SKM-1 treated with dmso at 0.1 percent for 144 hours (cell line): ENCODE measurements around the gene NOP14.
"Not testable (repeated sequence)": the region's sequence is repeated elsewhere in the genome, so short reads cannot be mapped to it uniquely, and the experiment has no call there.

Source experiments
- DNase-seq: peaks from one replicate; lab custom pipeline; 2025; ENCODE audit not compliant: unreplicated experiment; lab: John Stamatoyannopoulos, UW

The NOP14 gene

DNA sequence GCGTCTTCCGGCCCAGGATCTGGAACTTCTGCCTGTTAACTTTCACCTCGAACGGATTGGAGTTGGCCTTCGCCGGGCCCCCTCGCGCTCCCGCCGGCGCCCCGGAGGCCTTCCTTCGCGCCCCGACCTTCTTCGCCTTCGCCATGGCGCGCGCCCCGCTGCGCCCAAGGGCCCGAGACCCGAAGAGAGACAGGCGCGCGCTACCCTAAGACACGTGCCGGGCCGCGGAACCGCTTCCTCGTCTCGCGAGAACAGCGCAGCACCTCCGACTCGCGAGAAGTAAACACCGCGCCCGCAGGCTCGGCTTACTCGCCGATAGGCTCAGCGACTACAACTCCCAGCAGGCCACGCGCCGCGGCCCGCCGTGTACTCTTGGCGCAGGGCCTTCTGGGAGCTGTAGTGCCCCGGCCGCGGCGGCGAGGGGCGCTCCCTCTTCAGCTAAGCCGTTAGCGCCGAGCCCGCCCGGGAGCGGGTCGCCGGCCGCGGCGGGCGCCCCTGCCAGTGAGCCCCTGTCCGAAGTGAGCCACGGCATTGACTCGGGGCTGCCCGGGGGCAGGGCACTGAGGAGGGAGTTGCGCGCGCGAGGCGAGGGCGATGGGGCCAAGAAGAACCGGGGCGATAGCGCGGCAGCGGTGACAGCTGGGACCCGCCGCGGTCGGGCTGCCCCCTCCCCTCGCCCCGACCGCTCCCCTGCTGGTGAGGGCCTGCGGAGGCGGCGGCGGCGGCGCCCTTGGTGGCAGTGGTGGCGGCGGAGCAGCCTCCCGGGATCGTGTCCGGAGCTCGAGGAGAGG lies at the start of gene NOP14, which contains the start of gene GRK4:
NOP14 (minus strand) TSS at position 232 of the 791 bp plus-strand sequence; CDS start at position 145, 87 bp downstream.
GRK4 (plus strand) TSS at position 397 of the 791 bp plus-strand sequence. CDS start 500 bp downstream, outside the sequence.
- peak; percentile 99 for DNase-seq

DNA sequence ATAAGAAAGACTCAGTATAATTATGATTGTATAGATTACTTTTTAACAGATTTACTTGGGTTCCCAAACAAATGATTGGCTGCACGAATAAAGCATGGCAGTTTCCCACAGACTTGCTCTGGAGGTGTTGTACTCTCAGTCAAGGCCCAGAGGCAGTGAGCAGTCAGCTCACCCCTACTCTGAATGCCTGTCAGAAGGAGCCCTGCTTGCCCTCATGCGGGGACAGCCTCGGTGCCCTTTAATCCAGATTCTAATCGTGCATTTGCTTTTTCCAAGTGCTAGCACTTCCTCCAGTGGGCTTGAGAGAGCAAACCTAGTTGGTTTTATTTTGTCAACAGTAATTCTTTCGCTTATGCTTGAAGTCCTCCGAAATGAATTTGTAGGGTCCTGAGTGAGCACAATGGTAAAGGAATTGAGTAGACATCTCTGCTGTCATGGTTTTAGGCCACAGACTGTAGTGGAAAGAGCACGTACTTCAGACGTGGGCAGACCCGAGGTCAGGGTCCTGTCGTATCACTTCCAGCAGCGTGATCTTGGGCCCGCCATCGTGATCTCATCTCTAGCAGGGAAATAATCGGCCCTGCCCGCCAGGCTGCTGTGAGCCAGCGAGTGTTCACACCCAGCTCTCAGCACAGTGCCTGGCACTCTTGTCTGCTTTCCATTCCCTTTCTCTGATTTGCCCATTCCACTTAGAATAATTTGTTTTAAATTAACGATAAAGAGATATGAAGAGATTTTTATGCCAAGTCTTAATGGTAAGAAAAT lies 48.4 kb upstream of the NOP14 start:
- DNase-seq: no peak

DNA sequence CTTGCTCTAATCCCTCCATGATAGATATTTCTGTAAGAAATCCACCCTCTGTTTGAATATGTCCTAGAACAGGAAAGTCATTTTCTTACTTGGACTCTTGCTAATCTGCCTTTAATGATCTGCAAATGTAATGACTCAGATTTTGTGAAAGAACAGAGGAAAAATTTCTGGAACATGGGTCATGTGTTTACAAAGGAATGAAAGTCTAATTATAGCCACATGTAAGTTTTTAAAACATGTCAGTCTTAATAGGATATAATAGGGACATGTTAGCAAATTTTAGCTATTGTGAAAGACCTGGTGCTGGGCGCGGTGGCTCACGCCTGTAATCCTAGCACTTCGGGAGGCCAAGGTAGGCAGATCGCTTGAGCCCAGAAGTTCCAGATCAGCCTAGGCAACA lies 47.8 kb upstream of the NOP14 start:
- DNase-seq: no peak

- DNase-seq: no peak
Observed at GRCh38 chr4:3010577-3010976, 47.4 kb upstream of the NOP14 start.

DNA sequence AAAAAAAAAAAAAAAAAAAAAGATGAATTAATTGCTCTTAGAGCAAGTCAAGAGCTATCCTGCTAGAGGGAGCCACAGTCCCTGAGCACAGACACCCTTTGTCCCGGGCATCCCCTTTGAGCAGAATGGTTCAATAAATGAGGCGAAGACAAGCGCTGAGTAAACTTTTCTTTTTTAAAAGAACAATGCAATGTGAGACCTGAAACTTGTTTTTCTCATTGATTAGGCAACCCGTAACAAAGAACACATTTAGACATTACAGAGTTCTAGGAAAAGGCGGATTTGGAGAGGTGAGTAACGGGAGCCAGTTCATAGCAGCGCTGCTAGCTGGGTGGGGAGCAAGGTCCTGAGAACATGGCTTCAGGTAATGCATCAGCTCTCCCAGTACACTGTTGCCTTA lies 46.2 kb upstream of the NOP14 start:
- no peak for DNase-seq

- no peak for DNase-seq
Observed at GRCh38 chr4:3007724-3008123, 44.5 kb upstream of the NOP14 start.

DNA sequence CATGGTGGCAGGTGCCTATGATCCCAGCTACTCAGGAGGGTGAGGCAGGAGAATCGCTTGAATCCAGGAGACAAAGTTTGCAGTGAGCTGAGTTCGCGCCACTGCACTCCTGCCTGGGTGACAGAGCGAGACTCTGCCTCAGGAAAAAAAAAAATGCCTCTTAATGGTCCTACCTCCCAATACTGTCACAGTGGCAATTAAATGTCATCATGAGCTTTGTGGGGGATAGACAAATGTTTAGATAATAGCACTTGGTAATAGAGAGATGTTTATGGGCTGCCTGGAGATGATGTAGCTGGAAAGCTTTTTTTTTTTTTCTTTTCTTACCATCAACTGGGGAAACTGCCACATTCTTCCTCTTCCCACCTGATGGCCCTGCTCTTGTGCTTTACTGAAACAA lies 33.2 kb upstream of the NOP14 start:
- no peak for DNase-seq

DNA sequence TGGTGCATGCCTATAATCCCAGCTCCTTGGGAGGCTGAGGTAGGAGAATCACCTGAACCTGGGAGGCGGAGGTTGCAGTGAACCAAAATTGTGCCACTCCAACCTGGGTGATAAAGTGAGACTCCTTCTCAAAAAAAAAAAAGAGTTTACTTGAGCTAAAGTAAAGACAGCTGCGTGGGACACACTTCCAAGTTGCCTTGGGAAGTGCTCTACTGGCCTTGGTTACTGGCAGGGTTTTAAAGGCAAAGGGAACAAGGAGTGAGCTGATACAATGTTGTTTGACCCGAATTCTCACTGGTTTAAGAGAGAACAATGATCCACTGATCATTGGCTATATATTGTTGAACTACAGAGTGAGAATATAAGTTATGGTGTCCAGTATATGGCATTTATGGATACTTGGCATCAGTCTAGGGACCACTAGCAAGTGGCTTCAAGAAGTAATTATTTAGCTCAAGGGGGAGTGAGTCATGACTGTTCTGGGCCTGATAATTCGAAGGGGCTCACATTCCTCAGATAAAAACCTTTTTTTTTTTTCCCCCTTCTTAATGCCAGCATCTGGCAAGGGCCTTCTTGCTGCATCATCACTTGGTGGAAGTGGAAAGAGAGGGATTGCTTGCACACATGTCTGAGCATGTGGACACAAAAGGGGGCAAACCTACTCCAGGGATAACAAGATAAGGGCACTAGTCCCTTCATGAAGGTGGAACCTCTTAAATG lies 32.5 kb upstream of the NOP14 start:
- DNase-seq: no peak

GRCh38 chr4:2994917-2995316 lies 31.7 kb upstream of the NOP14 start:
- DNase-seq: no peak

DNA sequence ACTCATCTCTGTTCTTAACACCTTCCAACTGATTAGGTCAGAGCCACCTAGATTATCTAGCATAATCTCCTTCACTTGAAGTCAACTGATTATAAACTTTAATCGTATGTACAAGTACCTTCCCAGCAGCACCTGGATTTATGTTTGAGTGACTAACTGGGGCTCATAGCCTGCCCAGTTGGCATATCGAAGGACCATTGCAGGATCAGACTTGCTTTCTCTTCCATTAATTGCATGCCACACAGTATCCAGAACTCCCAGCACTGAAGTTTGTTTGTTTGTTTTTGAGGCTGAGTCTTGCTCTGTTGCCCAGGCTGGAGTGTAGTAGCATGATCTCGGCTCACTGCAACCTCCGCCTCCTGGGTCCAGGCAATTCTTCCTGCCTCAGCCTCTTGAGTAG lies 28.0 kb upstream of the NOP14 start:
- no peak for DNase-seq

GRCh38 chr4:2983715-2984114 lies 20.5 kb upstream of the NOP14 start:
- DNase-seq: not testable (repeated sequence)

GRCh38 chr4:2982012-2982411 lies 18.8 kb upstream of the NOP14 start:
- DNase-seq: no peak

DNA sequence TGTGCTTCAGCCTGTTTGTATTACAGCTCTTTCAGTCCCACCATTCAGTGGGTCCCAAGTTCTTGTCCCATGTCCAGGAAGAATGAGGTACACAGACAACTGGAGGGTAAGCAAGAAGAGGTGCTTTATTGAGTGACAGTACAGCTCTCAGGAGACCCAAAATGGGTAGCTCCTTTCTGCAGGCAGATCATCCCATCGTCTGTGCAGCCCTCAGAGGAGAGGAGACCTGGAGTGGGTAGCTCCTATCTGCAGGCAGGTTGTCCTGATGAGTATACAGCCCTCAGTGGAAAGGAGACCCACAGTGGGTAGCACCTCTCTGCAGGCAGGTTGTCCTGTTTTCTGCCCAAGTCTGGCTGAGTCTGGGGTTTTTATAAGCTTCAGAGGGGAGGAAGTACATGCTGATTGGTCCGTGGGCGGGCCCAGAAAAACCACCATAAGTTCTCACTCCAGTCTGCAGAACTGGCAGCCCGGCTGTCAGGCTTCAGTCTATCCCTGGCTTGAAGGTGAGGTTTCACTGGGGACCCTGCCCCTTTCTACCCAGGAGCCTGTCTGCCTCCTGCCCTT lies 18.1 kb upstream of the NOP14 start:
- DNase-seq: no peak

GRCh38 chr4:2977211-2978088 lies 14.2 kb upstream of the NOP14 start:
- DNase-seq: no peak

DNA sequence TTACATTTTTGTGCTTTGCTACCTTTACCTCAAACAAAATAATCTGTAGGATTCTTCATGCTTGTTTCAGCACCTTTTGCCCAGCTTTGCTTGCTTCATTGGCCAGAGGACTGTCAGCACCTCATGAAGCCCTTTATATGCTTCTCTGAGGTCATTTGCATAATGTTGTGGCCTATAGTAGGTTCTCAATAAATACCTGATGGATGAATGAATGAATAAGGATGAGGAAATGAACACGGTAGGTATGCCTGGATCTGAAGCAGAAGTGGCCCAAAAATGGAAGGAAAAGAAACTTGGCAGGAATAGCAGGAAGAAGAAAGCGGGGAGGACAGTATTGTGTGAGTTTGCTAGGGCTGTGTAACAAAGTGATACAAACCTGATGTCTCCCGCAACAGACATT lies 8.1 kb upstream of the NOP14 start:
- no peak for DNase-seq

DNA sequence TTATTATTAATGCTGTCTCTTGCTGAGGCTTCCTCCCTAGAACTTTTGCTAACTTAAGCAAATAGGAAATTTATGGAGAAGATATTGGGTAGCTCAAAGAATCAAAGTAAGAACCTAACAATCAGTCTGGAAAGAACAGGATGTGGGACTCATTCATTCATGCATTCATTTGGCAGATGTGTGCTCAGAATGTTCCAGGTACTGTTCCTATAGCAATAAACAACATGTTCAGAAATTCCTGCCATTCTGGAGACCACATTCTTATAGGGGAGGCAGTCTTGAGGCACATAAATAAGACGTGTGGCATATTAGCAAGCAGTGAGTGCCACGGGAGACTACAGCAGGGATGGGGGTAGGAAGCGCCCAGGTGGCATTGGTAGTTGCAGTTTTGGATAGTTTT lies 5.2 kb upstream of the NOP14 start:
- DNase-seq: no peak

DNA sequence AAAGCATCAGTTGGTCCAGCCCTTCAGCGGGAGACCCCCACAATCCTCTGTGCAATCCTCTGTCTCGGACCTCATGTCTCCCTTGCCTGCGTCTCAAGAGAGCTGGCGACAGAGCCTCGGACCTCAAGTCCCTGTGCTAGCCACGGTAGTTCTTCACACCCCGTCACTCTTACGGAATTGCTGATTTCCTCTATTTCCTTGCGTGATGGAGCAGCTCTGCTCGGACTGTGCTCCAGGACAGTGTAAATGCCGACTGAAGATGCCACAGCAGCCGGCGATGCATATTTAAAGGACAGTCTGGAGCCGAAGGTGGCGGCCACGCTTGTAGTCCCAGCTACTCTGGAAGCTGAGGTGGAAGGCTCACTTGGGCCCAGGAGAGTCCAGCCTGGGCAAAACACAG lies 2.1 kb upstream of the NOP14 start:
- no peak for DNase-seq

GRCh38 chr4:2964706-2965258 lies 1.6 kb upstream of the NOP14 start:
- DNase-seq: no peak

DNA sequence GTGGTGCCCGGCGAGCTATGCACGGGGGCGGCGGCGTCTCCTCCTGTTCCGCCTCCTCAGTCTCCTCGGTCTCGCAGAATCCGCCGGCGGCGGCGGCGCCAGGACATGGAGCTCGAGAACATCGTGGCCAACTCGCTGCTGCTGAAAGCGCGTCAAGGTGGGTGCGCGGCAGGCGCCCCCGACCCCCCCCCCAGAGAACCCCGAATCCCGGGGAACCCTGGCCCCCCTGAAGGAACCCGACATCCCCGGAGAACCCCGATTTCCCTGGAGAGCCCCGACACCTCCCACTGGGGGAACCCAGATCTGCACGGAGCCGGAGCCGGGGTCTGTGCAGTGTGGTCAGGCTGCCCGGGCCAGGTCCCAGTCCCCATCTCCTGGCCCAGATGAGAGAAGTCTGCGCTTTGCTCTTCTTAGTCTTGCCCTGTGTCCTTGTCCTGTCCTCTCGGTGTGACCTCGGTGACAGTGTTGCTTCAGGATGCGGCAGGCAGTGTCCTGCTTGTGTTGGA lies 813 bp upstream of the NOP14 start:
- DNase-seq: no peak
